Subcutaneous abdominal adipose tissue (tissue), 5 donors: Measurements from ENCODE around the gene GRID1.

Experiments
- H3K27ac ChIP-seq: one replicate; pipeline ENCODE4 v1.7.0; 2013; ENCODE audit warnings: low read depth, mild to moderate bottlenecking, inconsistent platforms, low read length, moderate library complexity
- H3K27me3 ChIP-seq, 5 donors: one replicate each; pipeline ENCODE4 v1.7.0; 2013; ENCODE audit warnings: low read length in 5 of 5, inconsistent platforms in 1 of 5; ENCODE audit not compliant: control insufficient read depth in 5 of 5, insufficient read depth in 4 of 5
- H3K36me3 ChIP-seq, 5 donors: one replicate each; pipeline ENCODE4 v1.7.0; 2013; ENCODE audit warnings: low read length in 5 of 5; ENCODE audit not compliant: control insufficient read depth in 5 of 5, insufficient read depth in 5 of 5
- H3K4me1 ChIP-seq, 5 donors: one replicate each; pipeline ENCODE4 v1.7.0; 2013; ENCODE audit warnings: low read length in 5 of 5, mild to moderate bottlenecking in 3 of 5, moderate library complexity in 1 of 5; ENCODE audit not compliant: control insufficient read depth in 5 of 5, insufficient read depth in 5 of 5
- H3K4me3 ChIP-seq, 5 donors: one replicate each; pipeline ENCODE4 v1.7.0; 2013; ENCODE audit warnings: low read length in 5 of 5, low read depth in 1 of 5
- H3K9ac ChIP-seq, 5 donors: one replicate each; pipeline ENCODE4 v1.7.0; 2013; ENCODE audit warnings: low read length in 5 of 5, mild to moderate bottlenecking in 4 of 5, moderate library complexity in 3 of 5
- H3K9me3 ChIP-seq, 5 donors: one replicate each; pipeline ENCODE4 v1.7.0; 2013; ENCODE audit warnings: low read length in 5 of 5; ENCODE audit not compliant: control insufficient read depth in 5 of 5
- donor health status: healthy.
- donor health status: healthy.
- donor health status: healthy.
- donor health status: healthy.
- donor health status: healthy.

Gene GRID1

DNA sequence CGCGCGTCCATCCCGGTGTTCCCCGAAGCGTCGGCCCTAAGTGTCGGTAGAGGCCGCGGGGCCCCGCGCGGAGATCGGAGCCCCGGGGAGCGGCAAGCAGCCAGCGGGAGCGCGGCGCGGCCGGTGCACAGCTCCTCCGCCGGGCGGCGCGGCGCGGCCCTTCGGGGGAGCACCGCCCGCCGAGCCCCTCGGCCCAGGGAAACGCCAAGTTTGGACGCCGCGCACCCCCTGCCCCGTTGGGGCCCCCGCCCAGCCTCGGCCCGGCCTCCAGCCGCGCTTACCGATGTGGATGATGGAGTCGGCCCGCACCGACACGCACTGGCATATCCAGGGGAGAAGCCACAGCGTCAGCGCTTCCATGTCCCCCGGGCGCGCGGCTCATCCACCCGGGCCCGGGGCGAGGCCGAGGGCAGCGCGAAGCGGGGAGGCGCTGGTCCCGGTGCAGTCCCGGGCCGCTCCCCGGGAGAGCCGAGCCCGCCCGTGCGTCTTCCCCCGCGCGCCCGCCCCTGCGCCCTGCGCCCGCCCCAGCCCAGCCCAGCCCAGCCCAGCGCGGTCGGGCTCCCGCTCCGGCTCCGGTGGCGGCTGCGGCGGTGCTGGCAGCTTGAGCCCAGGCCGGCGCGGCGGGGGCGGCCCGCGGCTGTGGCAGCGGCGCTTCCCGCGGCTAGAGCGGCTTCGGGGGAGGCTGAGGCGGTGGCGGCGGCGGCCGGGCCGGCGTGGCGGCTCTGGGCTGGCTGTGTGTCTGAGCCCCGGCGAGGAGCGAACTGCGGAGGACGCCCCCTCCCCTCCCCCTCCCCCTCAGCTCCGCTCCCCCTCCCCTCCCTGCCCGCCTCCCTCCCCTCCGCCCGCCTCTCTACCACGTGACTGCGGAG, at the start of gene GRID1:
Gene GRID1 (minus strand): TSS at position 763 of the 869 bp plus-strand sequence.
- Histone ChIP-seq H3K27me3 (peaks cover 24 to 59% (median 45%) of the 10 kb centered on the region in 5 donors), H3K9ac (no peak within 1 kb of the TSS)

DNA sequence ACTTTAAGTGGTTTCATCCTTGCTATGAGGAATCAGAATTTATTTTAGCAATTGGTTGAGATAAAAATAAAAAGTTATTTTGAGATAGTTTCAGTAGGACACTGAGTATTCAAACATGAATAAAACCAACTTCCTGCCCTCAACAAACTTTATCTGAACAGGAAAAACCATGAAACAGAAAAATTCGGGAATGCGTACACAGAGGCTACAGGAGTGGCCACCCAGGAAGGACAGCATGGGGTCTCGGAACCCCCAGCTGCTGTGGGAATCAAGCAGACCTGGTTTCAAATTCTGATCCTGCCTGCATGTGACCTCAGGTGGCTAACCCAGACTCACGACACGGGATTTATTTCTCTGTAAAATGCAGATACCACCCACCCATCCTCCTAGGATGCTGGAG, 49.0 kb upstream of the GRID1 start:
- Histone ChIP-seq H3K27ac (no peak overlapping the region), H3K4me1 (peaks cover 0 to 19% (median 8%) of the 10 kb centered on the region in 5 donors), H3K9me3 (peaks cover 0 to 5% (median 4%) of the 10 kb centered on the region in 5 donors), H3K9ac (no peak overlapping the region), H3K4me3 (no peak overlapping the region), H3K27me3 (peaks cover 0 to 3% (median 0%) of the 10 kb centered on the region in 5 donors), H3K36me3 (no peaks in the 10 kb centered on the region)

More for the DNA sequence above, at the start of gene GRID1:
- Histone ChIP-seq H3K27ac (no peak within 1 kb of the TSS), H3K36me3 (no peaks in the 10 kb centered on the region), H3K9me3 (no peaks in the 10 kb centered on the region), H3K4me3 (peak within 1 kb of the TSS; percentile 46 to 72 (median 65)), H3K4me1 (peaks cover 0 to 48% (median 29%) of the 10 kb centered on the region in 5 donors)

DNA sequence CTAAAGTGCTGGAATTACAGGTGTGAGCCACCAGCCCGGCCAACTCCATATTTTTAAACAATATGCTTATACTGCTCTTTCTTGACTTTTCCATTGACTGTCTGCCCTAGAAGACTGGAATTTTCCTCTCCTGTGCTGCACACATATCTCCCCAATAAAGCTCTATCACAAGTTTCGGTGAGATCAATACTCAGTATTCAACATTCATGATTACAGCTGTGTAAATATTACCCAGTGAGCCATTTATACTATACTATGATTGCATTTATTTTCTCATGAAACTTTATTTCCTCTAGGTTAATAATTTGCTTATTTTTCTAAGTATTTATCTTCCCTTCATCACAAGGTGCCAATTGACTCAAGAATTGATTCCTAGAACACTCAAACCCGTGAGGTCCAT, 48.5 kb upstream of the GRID1 start:
- no peak overlapping the region for H3K9ac ChIP-seq
- peaks cover 0 to 3% (median 0%) of the 10 kb centered on the region in 5 donors for H3K27me3 ChIP-seq
- no peak overlapping the region for H3K27ac ChIP-seq
- H3K9me3 ChIP-seq, result peaks cover 0 to 5% (median 5%) of the 10 kb centered on the region in 5 donors
- no peak overlapping the region for H3K4me3 ChIP-seq
- H3K36me3 ChIP-seq, result no peaks in the 10 kb centered on the region
- peaks cover 0 to 19% (median 8%) of the 10 kb centered on the region in 5 donors for H3K4me1 ChIP-seq

DNA sequence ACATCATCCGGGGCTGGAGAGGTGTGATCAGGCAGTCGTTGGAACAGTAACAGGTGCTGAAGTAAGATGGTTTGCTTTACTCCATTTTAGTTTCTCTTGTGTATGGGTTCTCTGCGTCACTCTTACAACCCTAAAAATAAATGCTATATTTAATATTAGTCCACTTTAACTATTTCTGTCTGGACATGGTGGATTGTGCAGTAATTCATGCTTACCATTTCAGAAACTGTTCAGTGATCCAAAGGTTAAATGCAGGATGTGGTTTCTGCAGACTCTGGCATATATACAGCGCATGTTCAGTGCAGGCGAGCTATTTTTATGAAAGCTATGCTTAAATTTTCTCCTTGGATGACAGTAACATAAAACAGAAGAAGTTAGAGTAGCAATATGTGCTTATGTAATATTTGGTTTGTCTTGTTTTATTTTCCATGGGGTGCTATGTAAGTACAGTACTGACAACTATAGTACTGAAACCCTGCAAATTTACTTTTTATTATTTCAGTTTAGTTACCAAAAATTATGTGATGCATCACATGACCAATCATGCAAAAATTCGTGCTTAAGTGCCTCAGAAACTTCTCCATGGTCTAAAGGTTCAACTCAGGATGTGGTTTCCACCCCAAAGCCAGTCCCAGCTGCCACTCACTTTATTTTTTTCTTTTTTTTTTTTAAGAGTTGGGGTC, 46.6 kb upstream of the GRID1 start:
- peaks cover 0 to 5% (median 5%) of the 10 kb centered on the region in 5 donors for H3K9me3 ChIP-seq
- H3K27me3 ChIP-seq, result peaks cover 0 to 3% (median 0%) of the 10 kb centered on the region in 5 donors
- H3K36me3 ChIP-seq, result no peaks in the 10 kb centered on the region
- no peak overlapping the region for H3K4me3 ChIP-seq
- H3K9ac ChIP-seq, result no peak overlapping the region
- no peak overlapping the region for H3K27ac ChIP-seq
- H3K4me1 ChIP-seq, result peaks cover 0 to 19% (median 8%) of the 10 kb centered on the region in 5 donors

DNA sequence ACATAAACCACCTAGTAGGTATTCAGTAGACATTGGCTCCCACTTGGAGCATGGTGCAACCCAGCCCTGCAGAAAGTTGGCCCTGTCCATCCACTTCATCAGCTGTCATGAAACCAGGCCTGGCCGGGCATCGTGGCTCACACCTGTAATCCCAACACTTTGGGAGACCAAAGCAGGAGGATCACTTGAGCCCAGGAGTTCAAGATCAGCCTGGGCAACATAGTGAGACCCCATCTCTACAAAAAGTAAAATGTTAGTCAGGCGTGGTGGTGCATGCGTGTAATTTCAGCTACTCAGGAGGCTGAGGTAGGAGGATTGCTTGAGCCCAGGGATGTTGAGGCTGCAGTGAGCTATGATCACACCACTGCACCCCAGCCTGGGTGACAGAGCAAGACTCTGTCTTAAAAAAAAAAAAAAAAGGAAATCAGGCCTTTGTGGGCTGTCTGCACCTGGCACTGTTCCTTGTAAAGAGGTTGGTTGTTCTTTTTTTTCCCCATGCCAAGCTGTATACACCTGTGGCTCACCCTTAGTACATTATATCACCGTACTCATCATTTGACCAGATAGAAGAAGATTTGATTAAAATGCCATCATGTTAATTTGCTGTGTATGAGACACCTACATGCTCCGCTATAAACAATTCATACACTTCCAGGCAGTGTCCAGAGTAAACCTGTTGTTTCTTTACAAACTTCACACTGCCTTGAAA, 45.4 kb upstream of the GRID1 start:
- no peak overlapping the region for H3K9ac ChIP-seq
- H3K4me1 ChIP-seq, result peaks cover 0 to 19% (median 8%) of the 10 kb centered on the region in 5 donors
- no peaks in the 10 kb centered on the region for H3K36me3 ChIP-seq
- peaks cover 0 to 3% (median 0%) of the 10 kb centered on the region in 5 donors for H3K27me3 ChIP-seq
- peaks cover 0 to 5% (median 5%) of the 10 kb centered on the region in 5 donors for H3K9me3 ChIP-seq
- H3K27ac ChIP-seq, result no peak overlapping the region
- H3K4me3 ChIP-seq, result no peak overlapping the region

DNA sequence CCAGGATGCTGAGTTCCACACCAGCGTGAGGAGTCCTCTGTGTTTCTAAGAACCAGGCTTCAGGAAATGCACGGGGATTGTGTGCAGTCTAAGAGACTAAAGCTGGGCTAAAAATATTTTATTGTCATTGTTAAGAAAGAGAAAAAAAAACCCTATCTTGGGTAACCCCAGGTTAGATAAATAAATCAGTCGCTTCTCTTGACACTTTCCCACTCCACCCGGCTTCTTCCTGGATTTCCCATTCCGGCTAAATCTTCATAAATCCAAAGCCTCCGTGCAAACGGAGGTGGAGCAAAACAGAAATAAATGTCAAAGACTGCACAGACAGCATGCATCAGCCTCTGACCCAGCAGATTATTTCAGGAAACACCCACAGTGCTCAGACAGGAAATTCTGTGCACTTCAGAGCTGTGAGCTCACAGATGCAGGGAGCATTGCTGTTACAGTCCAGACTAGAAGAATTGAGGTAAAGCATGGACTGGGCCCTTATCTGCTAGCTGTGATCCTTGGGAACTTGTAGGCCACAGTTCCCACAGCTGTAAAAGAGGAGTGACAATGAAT, 44.8 kb upstream of the GRID1 start:
- no peak overlapping the region for H3K27ac ChIP-seq
- H3K9me3 ChIP-seq, result peaks cover 0 to 5% (median 5%) of the 10 kb centered on the region in 5 donors
- no peak overlapping the region for H3K4me3 ChIP-seq
- H3K9ac ChIP-seq, result no peak overlapping the region
- H3K27me3 ChIP-seq, result peaks cover 0 to 3% (median 0%) of the 10 kb centered on the region in 5 donors
- H3K36me3 ChIP-seq, result no peaks in the 10 kb centered on the region
- H3K4me1 ChIP-seq, result peaks cover 0 to 19% (median 8%) of the 10 kb centered on the region in 5 donors

DNA sequence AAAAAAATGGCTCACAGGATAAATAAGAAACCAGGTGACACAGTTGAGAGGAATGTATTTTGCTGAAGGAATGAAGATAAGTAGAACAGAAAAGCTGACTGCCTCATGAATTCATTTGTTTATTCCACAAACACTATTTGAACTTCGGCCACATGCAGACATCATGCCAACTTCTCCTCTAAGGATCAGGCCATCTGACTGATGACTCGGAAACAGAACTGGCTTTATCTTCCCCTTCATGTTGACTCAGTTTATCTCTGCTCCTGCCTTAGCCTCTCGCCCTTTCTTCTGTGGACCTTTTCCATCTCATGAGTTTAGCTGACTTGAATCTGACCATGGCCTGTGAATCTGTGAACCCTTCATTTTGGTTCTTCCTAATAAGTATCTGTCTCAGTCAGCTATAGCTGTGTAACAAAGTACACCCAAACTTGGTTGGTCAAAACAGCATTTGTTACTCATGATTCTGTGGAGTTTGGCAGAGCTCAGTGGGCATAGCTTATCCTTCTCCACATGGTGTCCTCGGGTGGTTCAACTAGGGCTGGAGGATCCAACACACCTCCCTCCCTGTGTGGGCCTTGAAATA, 44.0 kb upstream of the GRID1 start:
- Histone ChIP-seq H3K4me1 (peaks cover 0 to 19% (median 8%) of the 10 kb centered on the region in 5 donors), H3K27ac (no peak overlapping the region), H3K27me3 (no peaks in the 10 kb centered on the region), H3K9ac (no peak overlapping the region), H3K36me3 (no peaks in the 10 kb centered on the region), H3K4me3 (no peak overlapping the region), H3K9me3 (peaks cover 0 to 5% (median 5%) of the 10 kb centered on the region in 5 donors)

DNA sequence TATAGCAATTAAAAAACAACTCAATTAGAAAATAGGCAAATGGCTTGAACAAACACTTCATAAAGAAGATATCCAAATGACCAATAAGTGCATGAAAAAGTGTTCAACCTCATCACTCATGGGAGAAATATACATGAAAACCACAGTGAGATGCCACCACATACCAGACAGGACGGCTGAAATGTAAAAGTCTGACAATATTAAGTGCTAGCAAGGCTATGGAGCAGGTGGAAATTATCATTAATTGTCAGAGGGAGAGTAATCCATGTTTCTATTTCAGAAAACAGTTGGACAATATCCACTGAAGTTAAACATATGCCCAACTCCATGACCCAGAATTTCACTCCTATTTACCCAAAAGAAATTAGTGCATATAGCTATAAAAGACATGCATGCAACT, 42.6 kb upstream of the GRID1 start:
- Histone ChIP-seq H3K36me3 (no peaks in the 10 kb centered on the region), H3K9ac (no peak overlapping the region), H3K27me3 (no peaks in the 10 kb centered on the region), H3K4me3 (no peak overlapping the region), H3K4me1 (peaks cover 0 to 19% (median 8%) of the 10 kb centered on the region in 5 donors), H3K27ac (no peak overlapping the region), H3K9me3 (peaks cover 0 to 9% (median 5%) of the 10 kb centered on the region in 5 donors)

DNA sequence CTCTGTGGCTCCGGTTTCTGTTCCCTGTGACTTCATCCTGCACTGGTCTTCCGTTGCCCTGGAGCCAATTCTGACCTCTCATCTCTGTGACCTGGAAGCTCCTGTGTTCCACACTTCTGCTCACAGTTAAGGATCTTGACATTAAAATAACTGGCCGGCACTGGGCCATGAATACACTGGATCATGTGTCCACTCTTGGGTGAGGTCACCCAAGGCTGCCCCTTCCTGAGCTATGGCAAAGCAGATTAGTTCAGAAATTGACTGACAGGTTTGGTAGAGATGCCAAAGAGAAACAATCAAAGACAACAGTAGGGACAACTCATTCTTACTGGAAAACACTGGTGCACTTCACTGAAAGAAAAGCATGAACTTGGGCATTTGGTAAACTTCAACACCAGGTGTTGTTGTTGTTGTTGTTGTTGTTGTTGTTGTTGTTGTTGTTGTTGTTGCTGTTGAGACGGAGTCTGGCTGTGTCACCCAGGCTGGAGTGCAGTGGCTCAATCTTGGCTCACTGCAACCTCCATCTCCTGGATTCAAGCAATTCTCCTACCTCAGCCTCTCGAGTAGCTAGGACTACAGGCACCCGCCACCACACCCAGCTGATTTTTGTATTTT, 36.7 kb upstream of the GRID1 start:
- no peak overlapping the region for H3K9ac ChIP-seq
- H3K27ac ChIP-seq, result no peak overlapping the region
- H3K27me3 ChIP-seq, result peaks cover 0 to 11% (median 0%) of the 10 kb centered on the region in 5 donors
- H3K9me3 ChIP-seq, result peaks cover 0 to 4% (median 0%) of the 10 kb centered on the region in 5 donors
- H3K4me1 ChIP-seq, result peaks cover 5 to 32% (median 29%) of the 10 kb centered on the region in 5 donors
- no peak overlapping the region for H3K4me3 ChIP-seq
- H3K36me3 ChIP-seq, result no peaks in the 10 kb centered on the region
